ENCODE results near the gene SUSD6. TPM values are rescaled to one million over a fixed set of nuclear protein-coding genes. Genes with fewer than 3 reads are reported as not detected.

Gene SUSD6
- polyA plus RNA-seq, 1 of the 3 experiments (the other 2 are of a cell fraction): 8.5 TPM

GRCh38 chr14:69613312-69614073 is 2.1 kb downstream of the SUSD6 start:
- CTCF ChIA-PET: interaction anchor here (1.3 to 2.0 kb wide), 7 partner anchors 8 to 103 kb away, joined by 3 to 6 read pairs (median 4); no protein-coding TSS in a partner anchor
- no peak overlapping the region for H3K9ac ChIP-seq
- no peak overlapping the region; a peak in 2 of 4 replicates for H3K27ac ChIP-seq (ENCODE audit: low read depth in 2 of 2, low read length in 1 of 2)
- H3K9me3 ChIP-seq: no peaks in the 10 kb centered on the region
- H2AFZ ChIP-seq (ENCODE audit: low read depth): no peak overlapping the region
- peaks cover 51% of the 10 kb centered on the region for H3K79me2 ChIP-seq (ENCODE audit: insufficient read depth)
- H3K4me2 ChIP-seq: peak overlapping the region; percentile 84
- H3K4me3 ChIP-seq (ENCODE audit: low read depth in 2 of 2, low read length in 1 of 2): peak overlapping the region in 1 of 2 experiments; percentile 23; a peak in 2 of 4 replicates
- TF ChIP-seq TEAD4 (IDR thresholded peaks at IDR 0.05; ENCODE audit: borderline replicate concordance, insufficient read depth) (no peak), PBX3 (IDR thresholded peaks at IDR 0.05) (no peak), FOSL2 (IDR thresholded peaks at IDR 0.05; ENCODE audit: borderline replicate concordance, low read depth) (no peak), EZH2phosphoT487 (IDR thresholded peaks at IDR 0.05; ENCODE audit: borderline replicate concordance, low read depth) (no peak), SIN3A (IDR thresholded peaks at IDR 0.05; ENCODE audit: borderline replicate concordance, low read depth, low read length) (no peak), YY1 (IDR thresholded peaks at IDR 0.05; ENCODE audit: low read depth) (no peak), MEF2A (IDR thresholded peaks at IDR 0.05; ENCODE audit: borderline replicate concordance, low read depth) (no peak), TCF12 (IDR thresholded peaks at IDR 0.05) (no peak), FOXM1 (IDR thresholded peaks at IDR 0.05; ENCODE audit: low read depth) (no peak), EP300 (IDR thresholded peaks at IDR 0.05; ENCODE audit: borderline replicate concordance in 1 of 2, low read depth in 1 of 2, low read length in 1 of 2) (no peak), REST (IDR thresholded peaks at IDR 0.05; ENCODE audit: low read depth, low read length) (no peak), TAF1 (IDR thresholded peaks at IDR 0.05; ENCODE audit: borderline replicate concordance, low read depth, low read length) (no peak), RCOR1 (IDR thresholded peaks at IDR 0.05; ENCODE audit: low read length) (no peak), GATA2 (CRISPR knock-in tag; IDR thresholded peaks at IDR 0.05) (no peak), CHD2 (IDR thresholded peaks at IDR 0.05; ENCODE audit: low read length, partially characterized antibody) (no peak), RXRA (IDR thresholded peaks at IDR 0.05; ENCODE audit: borderline replicate concordance, low read depth) (no peak), NFIC (IDR thresholded peaks at IDR 0.05; ENCODE audit: borderline replicate concordance) (no peak)
- peaks cover 5 to 35% of the 10 kb centered on the region in 2 experiments; a peak in 3 of 4 replicates for H3K4me1 ChIP-seq (ENCODE audit: control insufficient read depth in 1 of 2, insufficient read depth in 2 of 2, low read depth in 1 of 2, low read length in 1 of 2)
- POLR2A ChIA-PET: interaction anchor here (0.7 kb wide), 1 partner anchor 153 kb away, joined by 3 read pairs; the partner anchor contains the start of gene SRSF5
- DNase-seq: no peak
- WGBS (ENCODE audit: low lambda C conversion rate): 93% methylated on average over 4 of the region's 4 CpGs
- H4K20me1 ChIP-seq (ENCODE audit: insufficient read depth): no peaks in the 10 kb centered on the region
- no peaks in the 10 kb centered on the region for H3K36me3 ChIP-seq (replicated peaks in 1 of 2; ENCODE audit: control insufficient read depth in 1 of 2, insufficient read depth in 2 of 2, low read length in 1 of 2)
- no peaks in the 10 kb centered on the region for H3K27me3 ChIP-seq (ENCODE audit: insufficient read depth)
- peaks cover 11% of the 10 kb centered on the region for H3F3A ChIP-seq (replicated peaks; ENCODE audit: insufficient read depth)
- no peaks in the 10 kb centered on the region for H3K9me2 ChIP-seq
